HG03520 (cell line): Measurements from ENCODE around the gene VAMP2.
A peak's percentile ranks its signal among the peaks of the same experiment; 100 is the strongest.
"Not testable (repeated sequence)": the region's sequence is repeated elsewhere in the genome, so short reads cannot be mapped to it uniquely, and the experiment has no call there.

Source experiments
- ATAC-seq: cut with Tn5 transposase; IDR thresholded peaks from one replicate; pipeline ENCODE4 v1.9.1; 2021; ENCODE audit warnings: mild to moderate bottlenecking, moderate library complexity; ENCODE audit not compliant: unreplicated experiment

The VAMP2 gene

DNA sequence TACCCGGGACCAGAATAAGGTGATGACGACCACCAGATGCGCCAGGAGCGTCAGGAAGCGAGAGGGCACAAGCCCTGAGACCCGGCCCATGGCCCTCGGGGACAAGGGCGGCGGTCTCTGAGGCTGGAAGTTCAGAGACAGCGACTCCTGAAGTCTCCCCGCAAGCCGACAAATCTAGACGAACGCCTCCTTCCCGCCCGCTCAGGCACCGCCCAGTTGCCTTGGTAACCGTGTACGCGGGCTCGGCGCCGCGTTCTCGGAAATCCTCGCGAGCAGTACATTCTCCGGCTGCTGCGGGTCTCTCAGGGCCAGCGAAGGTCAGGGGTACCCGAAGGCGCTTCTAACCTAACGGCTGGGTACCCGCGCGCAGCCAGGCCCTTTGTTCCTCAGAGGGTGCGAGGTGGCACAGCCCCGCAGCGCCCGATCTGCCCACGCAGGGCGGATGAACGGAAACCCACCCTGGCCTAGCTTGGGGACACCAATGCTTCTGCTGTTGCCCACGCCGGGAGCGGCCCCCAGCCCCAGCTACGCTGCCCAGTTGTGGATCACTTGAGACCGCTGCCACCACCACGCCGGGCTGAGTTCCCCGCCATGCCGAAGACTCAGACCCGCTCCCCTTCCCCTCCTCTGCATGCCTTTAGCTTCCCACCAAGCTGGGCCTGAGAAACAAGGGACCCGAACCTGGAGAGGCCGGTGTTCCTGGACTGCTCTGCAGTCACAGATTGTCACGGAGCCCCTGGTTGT, 13.6 kb upstream of the VAMP2 start, which contains the start of gene TMEM107:
TSS of gene TMEM107 (minus strand) at position 184 of the 744 bp plus-strand sequence. CDS start at position 90, 94 bp downstream.
- ATAC-seq: peak; percentile 34

DNA sequence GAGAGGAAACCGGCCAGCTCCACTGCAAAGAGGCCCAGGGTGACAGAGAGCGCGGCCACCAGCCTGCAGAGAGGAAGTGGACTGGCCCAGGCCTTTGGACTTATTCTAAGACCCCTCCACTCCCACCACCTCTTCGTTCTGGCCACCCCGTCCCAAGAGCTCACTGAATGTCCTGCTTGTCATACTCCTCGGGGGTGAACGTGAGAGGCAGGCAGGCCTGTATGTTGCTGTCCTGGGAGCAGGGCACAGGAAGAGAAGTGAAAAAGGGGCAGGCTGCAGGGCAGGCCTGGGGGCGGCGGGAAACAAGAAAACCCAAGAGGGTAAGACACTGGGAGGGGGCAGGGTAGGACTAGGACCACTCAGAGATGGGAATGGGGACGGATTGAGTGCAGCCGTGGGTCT, 13.0 kb upstream of the VAMP2 start:
- ATAC-seq: no peak

DNA sequence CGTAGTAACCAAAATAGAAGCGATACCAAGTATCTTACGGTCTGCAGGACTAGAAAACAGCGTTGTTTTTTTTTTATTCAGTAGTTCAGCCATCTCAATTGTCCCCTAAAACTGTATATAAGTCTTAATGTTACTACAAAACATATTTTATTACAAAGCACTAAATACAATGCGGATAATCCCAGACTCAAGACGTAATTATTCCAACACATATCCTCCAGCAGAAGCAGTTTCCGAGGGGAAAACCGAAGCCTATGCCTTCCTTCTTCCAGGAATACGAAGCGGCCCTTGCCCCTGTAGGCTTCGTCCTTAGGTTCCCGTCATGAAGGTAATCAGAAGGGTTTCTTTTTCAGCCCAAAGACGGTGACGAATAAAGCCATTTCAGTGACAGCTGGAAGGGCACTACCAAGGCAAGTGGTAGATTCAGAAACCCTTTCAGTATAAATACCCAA, 11.1 kb upstream of the VAMP2 start:
- no peak for ATAC-seq

DNA sequence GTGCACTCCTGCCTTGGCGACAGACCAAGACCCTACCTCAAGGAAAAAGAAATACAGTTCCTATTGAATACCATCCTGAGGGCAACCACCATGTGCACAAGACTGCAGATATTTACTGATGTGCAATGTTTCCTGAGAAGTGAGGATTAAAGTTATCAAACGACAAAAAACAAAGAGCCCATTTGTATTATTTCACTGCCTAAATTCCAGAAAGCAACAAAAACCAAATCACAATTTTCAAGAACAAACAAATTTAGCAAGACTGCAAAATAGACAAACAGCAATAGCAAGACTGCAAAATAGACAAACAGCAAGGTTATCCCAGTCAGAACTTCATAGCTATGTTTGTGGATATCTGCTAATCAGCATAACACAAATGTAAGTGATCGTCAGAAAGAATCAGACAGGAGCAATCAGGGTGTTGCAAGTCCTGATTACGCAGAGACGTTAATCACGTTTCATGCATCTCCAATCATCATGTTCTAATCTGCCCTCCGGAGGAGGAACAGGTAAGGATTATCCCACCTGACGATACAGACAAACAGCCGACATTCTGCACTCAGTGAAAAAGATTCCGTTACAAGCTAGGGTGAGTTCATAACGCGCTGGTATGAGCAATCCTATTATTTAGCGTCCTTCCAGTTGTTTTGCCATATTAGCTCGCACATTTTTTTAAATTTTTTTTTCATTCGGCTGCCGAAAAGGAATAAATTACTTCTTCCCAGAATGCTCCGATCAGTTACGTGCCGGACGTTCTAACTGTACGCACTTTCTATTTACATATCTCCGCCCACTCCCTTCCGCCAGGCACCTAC, 10.5 kb upstream of the VAMP2 start:
- ATAC-seq: peak; percentile 67

DNA sequence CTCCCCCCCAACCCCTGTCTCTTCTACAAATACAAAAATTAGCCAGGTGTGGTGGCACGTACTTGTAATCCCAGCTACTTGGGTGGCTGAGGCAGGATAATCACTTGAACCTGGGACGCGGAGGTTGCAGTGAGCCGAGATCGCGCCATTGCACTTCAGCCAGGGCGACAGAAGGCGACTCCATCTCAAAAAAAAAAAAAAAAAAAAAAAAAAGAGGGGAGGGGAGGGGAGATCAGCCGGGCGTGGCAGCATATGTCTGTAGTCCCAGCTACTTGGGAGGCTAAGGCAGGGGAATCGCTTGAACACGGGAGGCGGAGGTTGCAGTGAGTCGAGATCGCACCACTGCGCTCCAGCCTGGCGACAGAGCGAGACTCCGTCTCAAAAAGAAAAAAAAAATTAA, 7.4 kb upstream of the VAMP2 start:
- ATAC-seq: not testable (repeated sequence)

DNA sequence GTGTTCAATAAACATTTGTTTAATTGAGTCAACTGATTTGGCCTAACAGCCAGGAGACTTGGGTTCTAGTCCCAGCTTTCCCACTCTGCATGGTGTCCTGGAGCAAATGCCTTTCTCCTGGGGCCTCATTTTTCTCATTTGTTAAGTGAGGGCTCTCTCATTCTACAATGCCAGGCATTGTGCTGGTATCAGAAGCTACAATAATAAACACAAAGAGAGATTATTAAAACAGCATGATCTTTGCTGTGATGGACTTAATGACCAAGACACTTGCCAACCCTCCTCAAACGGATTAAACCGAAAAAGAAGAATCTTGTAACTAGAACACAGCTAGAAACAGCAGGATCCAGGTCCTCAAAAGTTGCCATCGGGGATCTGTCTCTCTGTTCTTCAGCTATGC, 4.8 kb upstream of the VAMP2 start:
- ATAC-seq: no peak

DNA sequence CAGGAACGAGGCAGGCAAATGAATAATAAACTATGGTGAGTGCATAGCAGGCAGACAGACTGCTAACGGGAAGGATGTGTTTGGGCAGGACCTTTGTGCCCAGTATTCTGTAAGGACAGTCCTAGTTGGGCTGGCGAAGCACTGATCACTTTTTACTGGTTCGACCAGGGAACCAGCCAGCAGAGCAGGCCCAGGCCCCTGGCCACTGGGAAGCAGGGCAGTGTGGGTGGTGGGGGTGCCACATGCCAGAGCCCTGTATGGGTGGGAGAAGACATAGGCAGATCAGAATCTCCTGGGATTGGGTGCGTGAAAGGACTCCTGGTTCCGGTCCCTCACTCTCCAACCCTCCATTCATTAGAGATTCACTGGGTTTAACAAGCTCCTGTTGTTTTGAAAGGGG, 4.0 kb upstream of the VAMP2 start:
- no peak for ATAC-seq

DNA sequence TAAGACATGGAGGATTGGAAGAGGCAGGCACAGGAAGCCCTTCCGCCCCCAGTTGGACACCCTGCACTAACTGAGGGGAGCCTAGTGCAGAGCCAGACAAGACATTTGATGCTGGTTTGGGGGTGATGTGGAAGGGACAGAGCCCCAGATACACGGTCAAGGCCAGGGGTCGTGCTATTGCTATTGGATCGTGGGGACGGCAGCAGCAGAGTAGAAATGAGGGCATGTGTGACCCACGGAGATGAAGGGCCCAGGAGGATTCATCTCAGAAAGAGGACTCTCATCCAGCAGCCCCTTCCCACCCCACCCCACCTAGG, 2.0 kb upstream of the VAMP2 start:
- no peak for ATAC-seq

DNA sequence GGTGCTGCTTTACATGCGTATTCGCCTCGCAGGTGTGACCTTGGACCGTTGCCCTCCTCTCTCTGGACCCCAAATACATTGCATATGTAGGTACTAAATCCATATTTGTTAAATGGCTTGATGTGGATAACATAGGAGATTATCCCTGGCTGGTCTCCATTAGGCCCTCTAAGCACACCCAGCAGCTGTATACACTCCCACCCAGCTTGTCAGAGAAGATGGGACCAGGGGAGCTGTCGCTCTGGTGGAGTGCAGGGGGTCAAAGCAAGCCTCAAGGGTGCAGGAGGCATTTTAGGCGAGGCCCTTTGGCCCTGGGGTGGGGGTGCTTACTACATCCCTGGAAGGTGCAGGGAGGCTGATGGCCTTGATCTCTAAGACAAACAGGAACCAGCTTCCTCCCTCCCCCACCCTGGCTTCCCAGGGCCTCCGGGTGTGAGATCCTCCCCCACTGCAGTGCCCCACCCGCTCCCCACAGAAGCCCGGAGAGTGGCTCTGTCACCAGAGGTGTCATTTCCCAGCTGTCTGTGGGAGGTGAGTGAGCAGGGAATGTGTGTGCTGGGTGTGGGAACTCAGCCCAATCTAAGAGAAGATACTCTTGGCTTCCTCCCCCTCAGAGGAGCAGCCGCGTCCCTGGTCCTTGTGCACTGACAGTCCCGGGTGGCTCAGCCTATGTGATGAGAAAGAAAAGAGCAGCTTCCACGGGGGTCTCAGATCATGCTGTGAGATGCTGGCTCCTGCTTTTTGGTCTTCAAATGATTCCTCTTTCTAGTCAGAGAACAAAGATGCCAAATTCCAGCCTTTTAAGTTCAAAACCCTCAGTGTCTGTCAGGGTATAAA, 1.4 kb upstream of the VAMP2 start:
- no peak for ATAC-seq

DNA sequence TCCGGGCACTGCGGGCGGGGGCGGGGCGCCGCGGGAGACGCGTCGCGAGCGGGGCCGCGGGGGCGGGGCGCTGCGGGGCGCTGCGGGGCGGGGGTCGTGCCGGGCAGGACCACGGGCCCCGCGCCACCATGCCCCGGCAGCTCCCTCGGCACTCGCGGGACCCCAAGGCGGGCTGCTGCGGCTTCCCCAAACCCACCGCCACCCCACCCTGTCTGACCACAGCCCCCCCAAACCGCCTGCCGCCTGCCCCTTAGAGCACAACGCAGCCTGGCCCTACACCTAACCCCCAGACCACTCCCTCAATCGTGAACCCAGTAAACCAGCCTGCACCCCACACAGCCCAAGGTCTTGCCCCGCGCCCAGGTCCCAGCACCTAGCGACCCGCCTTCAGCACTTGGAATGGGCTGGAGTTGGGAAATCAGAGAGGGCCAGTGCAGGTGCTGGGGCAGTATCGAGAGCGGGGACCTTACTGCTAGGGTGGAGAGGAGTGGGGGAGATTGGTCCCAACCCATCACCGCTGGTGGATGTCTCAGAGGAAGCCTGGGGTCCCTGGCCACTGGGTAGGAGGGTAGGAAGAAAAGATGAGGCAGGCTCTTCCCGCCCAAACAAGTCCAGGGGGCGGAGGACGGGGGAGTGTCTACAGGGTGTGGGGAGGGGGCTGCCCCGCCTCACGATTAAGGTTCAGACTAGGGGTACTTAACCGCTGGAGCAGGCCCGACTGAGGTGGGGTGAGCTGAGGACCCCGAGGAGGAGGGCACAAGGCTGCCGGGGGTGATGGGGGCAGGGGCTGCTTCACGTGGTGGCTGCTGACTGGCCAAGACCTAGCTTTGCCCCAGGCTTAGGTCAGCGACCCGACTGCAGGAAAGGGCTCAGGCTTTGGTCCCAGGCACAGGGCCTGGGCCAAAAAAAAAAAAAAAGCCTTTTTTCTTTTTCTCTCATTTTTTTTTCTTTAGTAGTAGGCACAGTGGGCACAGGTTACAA, 539 bp upstream of the VAMP2 start:
- no peak for ATAC-seq

DNA sequence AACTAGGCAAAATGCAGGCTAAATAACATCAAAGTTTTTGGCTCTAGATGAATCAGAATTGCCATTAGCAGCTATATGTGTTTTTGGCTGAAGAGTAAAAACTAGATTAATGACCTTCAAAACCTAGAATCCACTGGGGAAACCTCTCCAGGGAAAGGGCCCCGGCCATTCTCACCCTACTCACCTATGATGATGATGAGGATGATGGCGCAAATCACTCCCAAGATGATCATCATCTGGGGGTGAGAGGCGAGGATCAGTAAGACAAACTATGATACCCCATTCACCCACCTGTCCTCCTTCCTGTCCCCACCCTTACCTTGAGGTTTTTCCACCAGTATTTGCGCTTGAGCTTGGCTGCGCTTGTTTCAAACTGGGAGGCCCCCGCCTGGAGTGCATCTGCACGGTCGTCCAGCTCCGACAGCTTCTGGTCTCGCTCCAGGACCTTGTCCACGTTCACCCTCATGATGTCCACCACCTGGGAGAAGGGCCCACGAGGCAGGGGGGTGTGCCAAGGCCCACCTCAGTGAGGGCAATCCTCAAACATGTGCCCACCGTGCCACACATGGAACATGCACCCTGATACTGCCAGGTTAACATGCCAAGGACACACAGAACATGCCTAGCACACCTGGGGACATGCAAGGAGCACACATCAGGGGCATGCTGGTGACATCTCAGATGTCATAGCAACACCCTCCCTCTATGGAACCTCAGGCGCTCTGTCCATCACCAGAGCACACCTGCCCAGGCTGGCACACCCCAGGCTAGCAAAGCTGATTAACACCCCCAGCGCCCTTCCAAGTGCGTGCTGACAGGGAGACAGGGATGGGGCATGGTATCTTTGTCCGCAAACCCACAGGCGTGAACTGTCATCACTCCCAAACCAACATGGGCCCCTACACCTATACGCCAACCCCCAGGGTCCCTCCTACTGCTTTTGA, 1.2 kb downstream of the VAMP2 start:
- ATAC-seq: no peak

DNA sequence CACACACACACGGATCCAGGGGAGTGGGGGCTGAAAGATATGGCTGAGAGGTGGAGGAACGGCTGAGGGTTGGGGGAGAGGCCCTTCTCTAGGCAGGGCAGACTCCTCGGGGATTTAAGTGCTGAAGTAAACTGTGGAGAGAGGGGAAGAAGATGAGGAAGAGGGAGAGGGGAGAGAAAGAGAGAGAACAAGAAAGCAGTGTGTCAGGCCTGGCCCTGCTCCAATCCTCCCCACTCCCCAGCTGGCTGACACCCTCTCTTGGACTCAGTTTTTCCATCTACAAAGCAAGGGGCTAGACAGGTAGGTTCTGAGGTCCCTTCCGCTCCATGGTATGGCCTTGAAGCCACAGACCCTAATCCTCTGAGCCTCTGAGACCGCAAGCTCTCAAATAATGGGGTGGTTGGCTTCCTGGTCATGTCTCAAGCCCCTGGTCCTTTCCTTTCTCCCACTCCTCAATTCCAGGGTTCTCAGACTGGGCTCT, 2.0 kb downstream of the VAMP2 start:
- no peak for ATAC-seq

DNA sequence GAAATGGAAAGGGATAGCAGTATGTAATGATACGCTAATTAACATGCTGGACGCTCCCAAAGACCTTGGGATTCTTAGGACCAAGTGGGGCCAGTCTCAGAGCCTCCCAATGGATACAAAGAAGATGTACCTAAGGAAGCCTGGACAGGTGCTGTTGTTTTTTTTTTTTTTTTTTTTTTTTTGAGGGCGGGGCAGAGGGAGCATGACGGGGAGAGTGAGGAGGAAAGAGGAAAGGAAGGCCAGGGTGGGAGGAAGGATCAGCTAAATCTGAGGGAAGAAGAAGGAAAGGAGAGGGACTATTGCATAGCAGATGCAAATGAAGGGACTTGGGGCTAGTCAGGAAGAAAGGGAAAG, 2.5 kb downstream of the VAMP2 start:
- ATAC-seq: no peak

DNA sequence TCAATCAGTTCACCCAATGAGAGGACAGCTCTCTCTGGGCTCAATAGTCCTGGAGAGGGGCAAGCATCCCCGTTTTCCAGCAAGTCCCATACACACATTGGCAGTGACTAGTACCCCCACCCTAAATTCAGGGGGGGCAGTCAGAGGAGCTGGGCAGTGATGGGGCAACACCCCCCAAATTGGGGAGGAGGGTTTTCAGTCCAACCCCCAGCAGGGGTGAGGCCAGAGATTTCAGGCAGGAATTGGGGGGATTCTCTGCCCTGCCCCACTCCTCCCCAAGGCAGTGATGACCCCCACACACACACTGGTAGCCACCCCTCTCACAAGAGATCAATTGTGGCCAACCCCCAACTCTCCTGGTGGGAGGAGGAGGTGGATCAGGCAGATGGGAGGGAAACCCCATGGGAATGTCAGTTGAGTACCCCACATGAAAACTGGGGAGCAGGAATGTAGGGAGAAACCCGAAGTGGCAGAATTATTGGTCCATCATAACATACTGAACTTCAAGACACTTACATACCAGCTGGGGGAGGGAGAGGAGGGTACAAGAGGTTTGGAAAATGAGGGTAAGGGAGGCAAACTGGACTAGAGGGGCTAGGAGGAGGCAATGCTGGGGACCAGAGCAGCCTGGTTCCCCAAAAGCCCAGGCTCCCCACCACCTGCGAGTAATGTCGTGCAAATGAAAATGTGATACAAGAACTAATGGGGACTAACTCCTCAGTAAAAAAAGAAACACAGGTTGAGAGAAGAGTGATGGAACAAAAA, 3.1 kb downstream of the VAMP2 start:
- ATAC-seq: no peak

DNA sequence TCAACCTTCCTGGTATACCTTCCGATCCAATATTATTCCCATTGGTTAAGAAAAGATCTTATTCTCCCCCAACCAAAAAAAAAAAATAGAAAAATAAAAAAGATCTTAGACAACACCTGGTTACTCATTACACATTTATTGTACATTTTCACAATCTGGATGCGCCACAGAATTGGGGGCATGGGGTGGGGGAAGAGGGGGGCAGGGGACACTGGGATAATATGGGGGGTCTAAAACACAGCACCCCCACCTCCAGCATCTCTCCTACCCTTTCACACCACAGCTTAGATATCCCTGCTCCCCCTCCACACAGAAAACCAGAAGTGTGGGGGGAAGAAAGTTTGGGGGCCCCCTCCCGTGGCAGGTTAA, 3.7 kb downstream of the VAMP2 start:
- ATAC-seq: no peak

DNA sequence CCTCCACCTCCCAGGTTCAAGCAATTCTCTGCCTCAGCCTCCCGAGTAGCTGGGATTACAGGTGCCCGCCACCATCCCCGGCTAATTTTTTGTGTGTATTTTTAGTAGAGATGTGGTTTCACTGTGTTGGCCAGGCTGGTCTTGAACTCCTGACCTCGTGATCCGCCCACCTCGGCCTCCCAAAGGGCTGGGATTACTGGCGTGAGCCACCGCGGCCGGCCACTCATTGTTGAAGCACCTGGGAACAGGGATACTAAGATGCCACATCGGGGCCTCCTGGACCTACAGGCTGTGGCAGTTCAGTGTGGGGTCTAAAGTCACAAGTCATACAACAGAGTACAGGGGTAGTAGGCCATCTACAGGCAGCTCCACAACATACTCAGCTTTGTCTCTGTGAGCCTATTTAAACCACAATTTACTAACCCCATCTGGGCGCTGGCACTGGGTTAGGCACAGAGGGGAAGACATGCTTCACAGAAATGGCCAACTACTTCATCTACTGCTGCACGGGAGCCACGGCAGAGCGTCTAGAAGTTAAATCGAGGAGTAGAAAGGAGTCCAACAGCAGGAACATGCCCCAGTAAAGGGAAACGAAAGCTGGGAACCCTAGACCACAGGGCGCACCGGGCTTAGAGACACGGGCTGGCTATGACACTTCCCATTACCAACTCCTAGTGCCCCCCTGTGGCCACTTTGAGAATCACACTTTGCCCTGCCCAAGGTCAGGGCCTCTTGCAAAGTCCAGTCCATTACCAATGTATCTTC, 4.3 kb downstream of the VAMP2 start:
- ATAC-seq: no peak

DNA sequence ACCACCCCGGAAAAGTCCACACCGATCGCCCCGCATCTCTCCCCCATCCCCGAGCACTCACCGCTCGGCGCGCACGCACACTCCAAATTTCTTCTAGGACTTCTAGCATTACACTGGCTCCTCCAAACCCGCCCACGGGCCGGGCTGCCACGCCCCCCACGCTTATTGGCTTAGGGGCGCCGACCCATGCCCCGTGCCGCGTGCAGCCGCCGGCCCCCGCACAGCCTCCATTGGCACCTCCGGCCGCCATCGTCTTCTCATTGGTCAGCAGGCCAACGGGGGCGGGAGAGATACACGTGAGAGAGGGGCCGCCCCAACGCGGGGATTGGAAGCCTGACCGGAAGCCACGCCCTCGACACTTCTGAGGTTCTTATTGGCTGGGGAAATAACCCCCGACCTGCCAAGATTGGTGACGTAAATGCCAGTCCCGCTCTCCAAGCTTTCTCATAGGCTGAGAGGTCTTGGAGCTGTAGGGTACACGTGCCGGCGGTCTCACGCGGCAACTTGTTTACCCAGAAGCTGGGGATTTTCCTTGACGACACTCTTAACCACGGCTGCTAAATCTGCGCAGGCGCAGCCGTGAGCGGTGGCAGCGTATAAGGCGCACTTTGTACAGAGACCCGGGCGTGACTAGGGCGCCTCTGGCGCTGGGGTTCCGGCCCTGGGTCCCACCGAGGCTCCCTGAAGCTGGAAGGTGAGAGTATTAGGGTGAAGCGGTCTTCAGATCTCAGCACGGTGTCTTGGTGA, 6.3 kb downstream of the VAMP2 start:
- ATAC-seq: peak; percentile 72
